HG03342 (cell line): ENCODE data around the gene CYGB.
A peak's percentile ranks its signal among the peaks of the same experiment; 100 is the strongest.
"Not testable (repeated sequence)": the region's sequence is repeated elsewhere in the genome, so short reads cannot be mapped to it uniquely, and the experiment has no call there.

ENCODE experiments used
- ATAC-seq: cut with Tn5 transposase; IDR thresholded peaks from one replicate; pipeline ENCODE4 v1.9.1; 2021; ENCODE audit warnings: mild to moderate bottlenecking, moderate library complexity; ENCODE audit not compliant: unreplicated experiment

Gene CYGB

DNA sequence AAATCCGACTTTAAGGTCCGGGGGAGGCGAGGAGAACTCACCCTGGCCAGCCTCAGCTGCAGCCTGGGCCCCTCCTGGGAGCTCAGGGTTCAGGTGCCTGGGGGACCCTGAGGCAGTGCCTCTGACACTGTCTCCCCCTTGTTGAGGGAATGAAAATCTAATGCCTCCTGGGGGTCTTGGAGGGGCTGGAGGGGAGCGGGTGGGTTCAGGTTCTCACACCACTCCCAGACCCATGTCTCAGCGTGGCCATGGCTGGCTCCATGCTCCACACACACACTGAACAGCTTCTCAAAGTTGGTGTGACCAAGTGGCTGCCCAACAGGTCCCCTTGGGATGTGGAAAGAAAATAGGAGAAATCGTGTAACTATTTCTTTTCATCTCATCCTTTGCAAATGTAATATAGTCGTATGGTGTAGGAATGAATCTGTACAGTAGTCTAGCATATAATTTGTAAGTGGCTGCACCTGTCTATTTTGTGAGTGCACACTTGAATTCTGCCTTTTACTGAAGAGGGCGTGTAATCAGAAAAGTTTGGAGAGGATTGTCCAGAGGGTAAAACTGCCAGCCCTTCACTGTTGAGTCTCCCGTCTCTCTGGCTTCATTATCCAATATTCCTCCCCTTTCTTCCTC, 1.5 kb upstream of the CYGB start:
- ATAC-seq, result no peak

DNA sequence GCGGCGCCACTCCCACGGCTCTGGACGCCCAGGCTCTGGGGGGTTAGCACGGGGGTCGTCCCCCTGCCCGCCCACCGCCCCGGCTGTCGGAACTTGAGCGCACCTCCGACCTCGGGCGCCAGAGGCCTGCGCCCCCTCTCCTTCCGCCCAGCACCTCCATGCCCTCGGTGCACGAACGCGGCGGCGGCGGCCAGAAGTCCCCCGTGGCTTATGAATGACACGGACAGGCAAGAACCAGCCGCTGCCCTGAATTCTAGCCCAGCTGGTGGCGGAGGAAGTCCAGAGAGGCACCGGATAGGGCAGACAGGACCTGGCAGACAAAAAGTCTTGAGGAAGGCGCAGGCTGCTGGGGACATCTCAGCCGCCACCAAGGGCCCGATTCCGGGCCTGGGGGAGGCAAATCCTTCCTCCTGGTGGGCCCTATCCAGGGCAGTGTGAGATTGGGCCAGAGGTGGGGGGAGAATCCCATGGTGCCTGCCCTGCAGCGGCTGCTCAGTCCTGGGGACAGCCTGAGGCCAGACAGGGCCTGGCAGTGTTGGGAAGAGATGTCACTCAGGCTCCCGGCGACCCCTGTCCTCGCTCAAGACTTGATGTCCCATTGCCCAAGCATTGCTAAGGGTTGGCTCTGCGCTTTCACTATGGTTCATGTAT, 897 bp upstream of the CYGB start:
- ATAC-seq, result no peak

DNA sequence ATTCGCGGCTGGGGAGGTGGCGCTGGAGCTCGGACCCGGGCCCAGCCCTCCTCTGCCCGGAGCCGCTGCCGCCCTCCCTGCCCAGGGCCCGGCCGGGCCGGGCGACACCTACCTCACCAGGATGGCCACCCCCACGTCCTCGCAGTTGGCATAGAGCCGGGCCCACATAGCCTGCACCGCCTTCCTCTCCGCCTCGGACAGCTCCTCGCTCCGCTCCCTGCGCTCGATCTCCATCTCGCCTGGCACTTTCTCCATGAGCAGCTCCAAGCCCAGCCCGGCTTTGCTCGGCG, 276 bp downstream of the CYGB start:
- ATAC-seq, result no peak

DNA sequence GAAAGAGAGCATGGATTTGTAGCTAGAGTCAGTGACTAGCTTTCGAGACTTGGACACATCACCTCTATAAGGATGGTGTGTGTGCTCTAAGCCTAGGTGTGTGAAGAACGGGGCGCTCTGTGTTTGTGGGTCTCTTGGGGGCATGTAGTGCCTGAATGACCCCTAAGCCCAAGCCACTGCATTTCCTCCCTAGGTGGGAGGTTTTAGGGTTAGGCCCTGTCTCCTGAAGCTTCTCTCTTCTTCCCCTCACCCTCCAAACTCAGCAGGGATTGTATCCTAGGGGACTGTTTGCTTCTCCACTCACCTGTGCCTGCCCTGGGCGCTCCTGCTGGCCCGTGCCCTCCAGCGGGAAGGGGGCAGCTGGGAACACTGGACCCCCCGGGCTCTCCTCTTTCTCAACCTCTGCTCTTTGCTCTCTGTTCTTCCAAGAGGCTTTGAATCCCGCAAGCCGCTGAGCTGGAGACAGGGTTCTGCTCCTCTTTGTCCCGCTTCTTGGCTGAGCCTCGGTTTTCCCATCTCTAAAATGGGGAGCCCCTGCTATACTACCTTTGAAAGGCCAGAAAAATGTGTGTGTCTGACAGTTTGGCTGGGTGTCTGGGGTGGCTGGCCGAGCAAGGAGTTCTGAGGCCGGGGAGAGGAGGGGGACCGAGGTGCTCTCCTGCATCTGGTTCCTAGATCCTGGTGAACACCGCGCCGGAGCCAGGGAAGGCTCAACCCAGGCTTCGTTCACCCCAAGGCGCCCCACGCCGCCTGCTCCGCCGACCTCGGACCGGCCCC, 810 bp downstream of the CYGB start:
- ATAC-seq, result no peak

DNA sequence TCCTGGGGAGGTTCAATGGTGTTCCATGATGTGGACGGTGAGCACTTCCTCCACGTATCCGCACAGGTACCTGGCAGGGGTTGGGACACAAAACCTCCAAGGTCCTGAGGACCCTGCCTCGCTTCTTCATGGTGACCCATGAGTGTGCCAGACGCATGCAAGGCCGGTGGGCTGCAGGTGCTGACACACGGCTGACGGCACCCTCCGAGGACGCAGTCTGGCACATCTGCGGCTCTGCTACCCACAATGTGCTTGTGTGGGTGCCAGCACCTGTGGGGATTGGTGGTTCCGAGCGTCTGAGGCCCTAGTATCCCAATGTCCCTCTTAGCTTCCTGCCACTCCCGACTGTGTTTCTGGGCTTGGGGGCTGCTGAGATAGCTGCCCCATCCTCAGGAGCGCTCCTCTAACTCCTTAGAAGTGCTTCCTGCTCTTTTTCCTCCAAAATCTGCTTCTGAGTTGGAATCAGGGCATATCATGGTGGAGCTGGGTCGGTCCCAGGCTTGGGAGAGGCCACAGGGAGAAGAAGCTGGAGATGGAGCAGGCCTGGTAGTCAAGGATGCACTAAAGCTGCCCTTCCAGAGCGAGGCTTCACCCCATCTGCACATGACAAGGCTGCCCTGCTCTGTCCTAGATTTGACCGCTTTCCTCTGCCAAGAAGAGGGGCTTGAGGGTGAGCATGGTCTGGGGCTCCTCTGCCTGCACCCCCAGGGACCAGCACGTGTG, 1.6 kb downstream of the CYGB start:
- no peak for ATAC-seq

DNA sequence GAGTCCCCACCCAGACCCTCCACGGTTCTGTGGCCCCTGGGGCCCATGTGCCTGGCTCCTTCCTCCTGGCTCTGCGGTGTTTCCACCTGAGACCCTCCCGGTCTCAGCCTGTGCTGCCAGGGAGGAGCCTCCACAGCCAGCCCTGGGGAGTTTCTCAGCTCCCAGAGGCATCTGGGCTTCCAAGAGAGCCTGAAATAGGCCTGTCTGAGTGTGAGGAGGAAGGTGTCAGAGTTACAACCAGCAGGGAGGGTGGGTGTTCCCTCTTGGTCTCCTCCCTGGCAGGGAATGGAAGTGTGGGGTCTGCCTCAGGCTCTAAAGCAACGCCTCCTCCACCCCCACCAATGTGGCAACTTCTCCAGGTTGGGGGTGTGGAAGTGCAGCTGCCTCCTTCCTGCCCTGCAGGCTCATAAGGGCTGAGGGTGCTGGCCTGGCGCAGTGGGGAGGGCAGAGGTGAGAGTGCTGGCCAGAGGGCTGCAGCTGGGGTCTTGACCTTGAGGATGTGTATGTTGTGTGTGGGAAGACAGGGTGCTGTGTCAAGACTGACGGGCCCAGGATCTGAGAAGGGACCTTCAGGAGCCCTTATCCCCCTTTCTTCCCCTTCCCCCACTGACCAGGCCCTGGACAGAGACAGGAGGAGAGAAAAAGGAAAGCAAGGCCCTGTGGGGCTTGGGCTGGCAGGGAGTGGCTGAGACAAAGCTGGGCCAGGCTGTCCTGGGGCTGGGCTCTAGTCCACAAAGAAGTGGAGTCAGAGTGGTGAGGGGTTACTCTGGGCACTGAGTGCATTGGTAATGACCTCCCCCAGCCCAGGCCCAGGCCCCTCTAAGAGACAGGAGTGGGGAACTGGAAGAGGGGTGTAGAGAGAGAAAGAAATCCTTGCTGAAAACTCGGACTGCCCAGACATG, 2.4 kb downstream of the CYGB start:
- no peak for ATAC-seq

DNA sequence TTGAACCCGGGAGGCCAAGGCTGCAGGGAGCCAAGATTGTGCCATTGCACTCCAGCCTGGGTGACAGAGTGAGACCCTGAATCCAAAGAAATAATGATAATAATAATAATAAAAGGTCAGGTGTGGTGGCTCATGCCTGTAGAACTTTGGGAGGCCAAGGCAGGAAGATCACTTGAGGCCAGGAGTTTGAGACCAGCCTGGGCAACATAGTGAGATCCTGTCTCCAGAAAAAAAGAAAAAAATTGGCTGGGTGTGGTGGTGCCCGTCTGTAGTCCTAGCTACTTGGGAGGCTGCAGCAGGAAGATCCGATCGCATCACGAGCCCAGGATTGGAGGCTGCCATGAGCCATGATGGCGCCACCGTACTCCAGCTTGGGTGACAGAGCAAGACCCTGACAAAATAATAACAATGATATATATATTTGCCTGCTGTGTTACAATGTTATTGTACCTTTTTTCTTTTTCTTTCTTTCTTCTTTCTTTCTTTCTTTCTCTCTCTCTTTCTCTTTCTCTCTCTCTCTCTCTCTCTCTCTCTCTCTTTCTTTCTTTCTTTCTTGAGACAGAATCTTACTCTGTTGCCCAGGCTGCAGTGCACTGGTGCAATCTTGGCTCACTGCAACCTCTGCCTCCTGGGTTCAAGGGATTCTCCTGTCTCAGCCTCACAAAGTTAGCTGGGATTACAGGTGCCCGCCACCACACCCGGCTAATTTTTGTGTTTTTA, 3.7 kb downstream of the CYGB start:
- ATAC-seq, result not testable (repeated sequence)

DNA sequence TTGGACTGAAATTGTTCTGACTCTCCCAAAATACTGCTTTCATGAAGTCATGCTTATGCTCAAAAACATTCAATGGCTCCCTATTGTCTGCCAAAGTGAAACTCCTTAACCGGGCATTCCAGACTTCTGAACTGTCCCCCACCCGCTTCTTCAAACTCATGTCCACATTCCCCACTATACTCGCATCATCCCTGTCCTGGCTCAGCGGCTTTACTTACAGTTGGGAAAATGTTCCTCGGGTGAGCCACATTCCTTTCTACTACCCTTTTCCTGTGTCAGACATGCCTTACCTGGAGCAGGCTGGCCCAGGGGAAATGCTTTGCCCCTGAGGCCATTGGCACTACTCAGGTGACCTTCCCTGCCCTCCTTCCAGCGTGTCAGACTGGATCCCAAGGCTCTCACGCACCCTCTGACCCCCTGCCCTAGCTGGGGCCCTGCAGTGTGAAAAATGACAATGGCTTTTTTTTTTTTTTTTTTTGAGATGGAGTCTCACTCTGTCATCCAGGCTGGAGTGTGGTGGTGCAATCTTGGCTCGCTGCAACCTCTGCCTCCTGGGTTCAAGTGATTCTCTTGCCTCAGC, 5.3 kb downstream of the CYGB start:
- ATAC-seq, result no peak

DNA sequence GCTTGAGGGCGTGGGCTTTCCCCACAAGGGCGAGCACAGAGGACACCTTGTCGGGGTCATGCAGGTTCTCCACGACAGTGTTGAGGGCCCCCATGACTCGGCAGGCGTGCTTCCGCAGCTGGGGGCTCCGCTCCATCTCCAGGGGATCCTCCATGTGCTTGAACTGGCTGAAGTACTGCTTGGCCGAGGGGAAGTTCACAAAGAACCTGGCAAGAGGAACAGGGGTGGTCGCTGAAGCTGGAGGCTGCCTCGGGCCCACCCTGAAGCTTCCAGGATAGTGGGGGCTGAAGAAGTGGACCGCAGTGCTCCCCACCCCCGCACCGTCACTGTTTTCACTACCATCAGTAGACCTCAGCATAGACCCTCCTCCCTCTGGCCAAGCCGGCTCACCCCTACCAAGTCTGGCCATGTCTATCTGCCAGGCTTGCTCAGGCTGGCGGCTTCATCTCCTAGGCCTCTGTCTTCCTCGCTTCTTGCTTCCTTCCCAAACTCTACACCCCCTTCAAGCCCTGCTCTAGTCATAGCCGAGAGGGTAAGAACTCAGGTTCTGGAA, 5.9 kb downstream of the CYGB start:
- ATAC-seq, result no peak

DNA sequence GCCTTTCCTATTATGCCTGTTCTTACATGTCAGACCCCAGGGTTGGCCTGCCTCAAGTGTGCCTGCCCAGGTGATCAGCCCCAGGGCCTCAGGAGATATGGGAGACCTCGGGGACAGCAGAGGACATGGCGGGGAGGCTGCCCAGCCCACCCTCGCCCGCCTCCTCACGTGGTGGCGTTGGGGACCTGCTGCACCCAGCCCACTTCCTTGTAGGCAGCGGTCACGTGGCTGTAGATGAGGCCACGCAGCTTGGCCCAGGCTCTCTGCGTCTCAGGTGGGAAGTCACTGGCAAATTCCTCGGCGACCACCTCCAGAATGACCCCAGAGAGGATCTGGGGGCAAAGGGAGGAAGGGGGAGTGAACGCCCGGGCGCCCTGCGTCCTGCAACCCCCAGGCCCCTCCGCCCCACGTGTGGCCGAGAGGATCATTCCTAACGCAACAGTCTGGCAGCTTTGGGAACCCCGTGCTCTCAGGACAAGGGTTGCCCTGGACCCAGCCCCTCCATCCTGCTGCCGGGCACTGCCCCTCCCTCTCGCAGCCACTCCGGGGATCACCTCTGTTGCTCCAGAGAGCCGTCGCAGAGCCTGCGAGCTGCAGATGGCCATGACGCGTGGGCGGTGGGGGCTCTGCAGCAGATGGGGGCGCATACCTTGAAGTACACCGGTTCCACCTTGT, 6.6 kb downstream of the CYGB start:
- no peak for ATAC-seq

DNA sequence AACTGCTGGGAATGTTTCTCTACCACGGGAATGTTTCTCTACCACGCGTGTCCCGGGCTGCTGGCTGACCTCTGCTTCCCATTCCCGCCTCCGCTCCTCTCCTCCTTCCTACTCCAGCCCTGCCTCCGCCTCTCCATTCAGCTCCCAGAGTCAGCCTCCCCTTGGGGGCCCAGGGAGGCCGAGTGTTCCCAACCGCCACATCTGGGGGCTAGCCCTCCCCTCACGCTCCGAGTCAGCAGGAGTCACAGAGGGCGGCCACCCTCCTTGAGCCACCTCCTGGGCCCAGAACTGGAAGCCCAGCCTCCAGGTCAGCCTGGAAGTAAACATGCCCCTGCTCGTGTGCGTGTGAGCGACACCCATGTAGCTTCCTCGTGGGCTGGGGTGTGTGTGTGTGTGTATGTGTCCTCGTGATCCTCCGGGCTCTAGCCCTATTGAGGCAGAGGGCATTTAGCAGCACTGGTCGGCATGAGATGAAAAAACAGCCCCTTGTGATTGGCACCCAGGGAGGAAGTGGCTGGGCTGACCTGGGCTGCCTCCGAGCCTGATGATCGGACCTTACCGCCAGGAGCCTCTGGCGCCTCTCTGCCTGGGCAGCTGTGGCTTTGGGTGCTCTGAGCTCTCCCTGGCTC, 7.3 kb downstream of the CYGB start:
- no peak for ATAC-seq

DNA sequence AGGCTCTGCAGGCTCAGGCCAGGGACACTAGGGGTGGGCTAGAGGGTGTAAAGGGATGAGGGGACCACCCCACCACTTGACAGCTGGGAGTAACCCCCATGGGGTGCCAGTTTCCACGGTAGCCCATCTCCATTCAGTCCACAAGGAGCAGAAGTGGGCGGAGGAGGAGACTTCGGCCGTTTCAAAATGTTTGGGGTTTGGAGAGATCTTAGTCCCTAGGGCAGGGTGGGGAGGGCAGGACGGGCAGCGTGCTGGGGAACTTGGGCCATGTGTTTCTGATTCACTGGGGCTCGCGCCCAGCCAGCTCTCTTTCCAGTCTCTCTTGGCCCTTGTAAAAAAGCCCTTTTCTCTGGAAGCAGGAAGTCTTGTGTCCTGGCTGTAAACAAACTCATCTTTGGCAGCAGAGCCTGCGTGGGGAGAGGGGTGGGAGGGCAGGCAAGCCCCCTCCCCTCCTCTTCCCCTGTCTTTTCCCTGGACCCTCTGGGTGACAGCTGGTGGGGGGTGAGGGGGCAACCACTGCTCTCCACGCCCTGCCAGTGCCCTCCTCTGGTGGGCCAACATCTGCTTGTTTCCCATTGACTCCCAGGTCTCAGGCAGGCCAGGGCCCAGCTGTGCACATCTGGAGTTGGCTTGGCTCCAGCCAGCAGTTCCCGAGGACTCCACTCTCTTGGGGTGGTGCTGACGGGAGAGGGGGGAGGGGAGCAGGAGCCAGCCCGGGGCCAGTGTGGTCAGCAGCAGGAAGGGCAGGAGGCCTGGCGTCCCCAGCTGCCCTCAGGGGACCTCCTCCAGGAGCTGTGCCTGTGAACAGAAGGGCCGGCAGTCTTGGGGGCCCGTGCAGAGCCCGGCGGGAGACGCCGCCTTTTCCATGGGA, 8.1 kb downstream of the CYGB start:
- ATAC-seq, result no peak

DNA sequence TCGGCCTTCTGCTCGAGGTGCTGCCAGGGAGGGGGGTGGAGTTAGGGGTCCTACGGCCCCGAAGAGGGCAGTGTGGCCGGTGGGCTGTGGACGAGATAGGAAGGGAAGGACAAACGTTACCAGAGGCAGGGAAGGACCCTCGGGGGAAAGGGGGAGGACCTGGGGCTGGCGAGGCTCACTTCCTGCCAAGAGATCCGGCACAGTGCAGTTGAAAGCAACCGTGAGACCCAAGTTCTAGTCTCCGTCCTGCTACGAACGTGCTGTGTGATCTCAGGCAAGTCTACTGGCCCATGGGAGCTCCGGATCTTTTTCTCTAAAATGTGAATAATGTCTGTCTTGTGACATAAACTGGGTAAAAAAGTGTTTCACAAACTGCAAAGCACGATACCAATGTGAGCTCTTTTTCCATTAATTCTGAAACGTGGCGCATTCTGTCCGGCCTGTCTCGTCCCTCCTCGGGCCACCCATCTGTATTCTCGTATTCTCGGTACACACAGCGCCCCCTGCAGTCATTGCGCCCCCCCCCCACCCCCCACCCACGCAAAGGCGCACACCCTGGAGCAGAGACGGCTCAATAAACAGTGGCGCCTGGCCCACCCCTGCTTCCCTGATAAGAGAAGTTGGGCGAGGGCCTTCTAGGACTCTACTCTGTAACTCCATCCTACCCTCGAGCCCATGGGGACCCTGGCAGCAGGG, 8.8 kb downstream of the CYGB start:
- no peak for ATAC-seq

DNA sequence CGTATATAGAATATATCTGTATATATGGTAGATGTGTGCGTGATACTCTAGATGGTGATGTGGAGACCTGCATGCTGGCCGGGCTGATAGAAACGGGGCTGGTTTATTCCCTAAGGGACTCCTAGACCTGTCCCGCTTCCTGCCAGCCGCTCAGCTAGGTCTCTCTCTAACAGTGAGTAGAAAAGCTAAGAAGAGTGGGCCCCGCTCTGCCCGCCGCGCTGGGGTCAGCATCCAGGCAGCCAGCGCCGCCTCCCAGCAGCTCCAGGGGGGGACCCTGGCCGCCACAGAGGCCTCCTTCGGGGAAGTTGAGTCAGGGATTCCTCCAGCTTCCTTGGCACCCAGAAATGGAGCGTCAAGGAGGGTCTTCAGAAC, 9.4 kb downstream of the CYGB start:
- ATAC-seq, result peak; percentile 45

DNA sequence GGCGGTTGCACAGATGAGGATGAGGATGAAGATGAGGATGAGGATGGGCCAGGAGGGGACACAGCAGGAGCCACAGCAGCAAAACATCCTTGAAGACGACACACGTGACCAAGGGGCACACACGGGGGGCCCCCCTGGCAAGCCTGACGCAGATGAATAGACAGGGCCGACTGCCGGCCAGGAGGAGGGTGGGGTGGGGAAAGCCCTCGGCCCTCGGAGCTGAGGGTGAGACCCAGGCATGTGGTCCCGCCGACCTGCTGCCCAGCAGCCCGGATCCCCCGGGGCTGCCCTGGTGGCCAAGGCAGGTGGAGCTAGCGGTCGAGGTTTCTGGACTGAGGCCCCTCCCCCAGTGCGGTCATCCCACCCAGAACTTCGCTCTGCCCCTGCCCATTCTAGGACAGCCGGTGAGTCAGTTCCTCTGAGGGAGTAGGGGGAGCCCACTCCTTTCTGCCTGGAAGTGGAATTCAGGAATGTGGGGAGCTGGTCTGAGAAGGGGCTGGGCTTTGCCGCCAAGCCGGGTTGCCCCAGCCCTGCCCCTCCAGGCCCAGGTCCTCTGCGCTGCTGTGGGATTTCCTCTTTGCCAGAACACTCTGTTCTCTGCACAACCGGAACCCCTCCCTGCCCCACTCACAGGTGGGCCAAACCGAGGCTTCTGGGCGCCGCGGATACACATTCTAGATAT, 9.9 kb downstream of the CYGB start:
- peak; percentile 41 for ATAC-seq

DNA sequence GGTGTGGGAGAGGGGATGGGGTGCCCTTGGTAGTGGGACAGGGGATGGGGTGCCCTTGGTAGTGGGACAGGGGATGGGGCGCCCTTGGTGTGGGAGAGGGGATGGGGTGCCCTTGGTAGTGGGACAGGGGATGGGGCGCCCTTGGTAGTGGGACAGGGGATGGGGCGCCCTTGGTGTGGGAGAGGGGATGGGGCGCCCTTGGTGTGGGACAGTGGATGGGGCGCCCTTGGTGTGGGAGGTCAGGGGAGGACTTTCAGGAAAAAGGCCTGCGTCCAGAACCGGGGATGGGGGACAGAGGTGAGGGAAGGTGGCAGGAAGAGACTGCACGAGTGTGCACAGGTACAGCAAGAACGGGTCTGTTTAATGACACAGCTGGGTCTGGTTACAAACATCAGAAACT, 10.5 kb downstream of the CYGB start:
- ATAC-seq, result not testable (repeated sequence)

DNA sequence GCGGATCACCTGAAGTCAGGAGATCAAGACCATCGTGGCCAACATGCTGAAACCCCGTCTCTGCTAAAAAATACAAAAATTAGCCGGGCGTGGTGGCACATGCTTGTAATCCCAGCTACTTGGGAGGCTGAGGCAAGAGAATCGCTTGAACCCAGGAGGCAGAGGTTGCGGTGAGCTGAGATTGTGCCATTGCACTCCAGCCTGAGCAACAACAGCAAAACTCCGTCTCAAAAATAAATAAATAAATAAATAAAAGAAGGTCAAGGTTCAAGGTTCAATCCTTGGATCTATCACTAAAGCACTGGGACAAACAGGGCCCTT, 12.0 kb downstream of the CYGB start:
- not testable (repeated sequence) for ATAC-seq
